A673 (cell line): ENCODE data around the gene CXCR5. TPM values are rescaled to one million over a fixed set of nuclear protein-coding genes. Genes with fewer than 3 reads are reported as not detected.

Experiments
- BruUV-seq: library from RNA; stranded (reverse); fragments of 400-500 nt; replicated peaks from 2 replicates; lab custom pipeline; 2021; lab: Mats Ljungman, UMichigan
- CTCF ChIA-PET: fragments of 300-600 bp; sonication (Branson Sonifier 250); formaldehyde crosslinking; loops from one replicate; lab custom pipeline; 2022; ENCODE audit warnings: antibody characterized with exemption; lab: Charles Lee
- POLR2A ChIA-PET: fragments of 300-600 bp; sonication (Branson Sonifier 250); formaldehyde crosslinking; loops from one replicate; lab custom pipeline; 2022; ENCODE audit warnings: antibody characterized with exemption; ENCODE audit not compliant: low non-redundant PET; lab: Charles Lee
- DNase-seq: peaks from one replicate; pipeline ENCODE4 v3.0.0-alpha.2; 2015; ENCODE audit warnings: low spot score
- H3K27ac ChIP-seq: fragments of 200-600 bp; sonication (generic); 2 replicates; pipeline ENCODE4 v1.5.1; 2016; ENCODE audit warnings: mixed run types, low read depth, mild to moderate bottlenecking, mixed read lengths, antibody characterized with exemption, low read length; ENCODE audit not compliant: poor library complexity, severe bottlenecking
- H3K27me3 ChIP-seq: fragments of 200-600 bp; sonication (generic); replicated peaks from 2 replicates; pipeline ENCODE4 v1.6.1; 2017; ENCODE audit warnings: mixed run types, low read depth, mild to moderate bottlenecking, mixed read lengths, antibody characterized with exemption, low read length; ENCODE audit not compliant: insufficient read depth, poor library complexity
- H3K36me3 ChIP-seq: fragments of 200-600 bp; sonication (generic); 2 replicates; pipeline ENCODE4 v1.6.1; 2016; ENCODE audit warnings: mixed run types, mild to moderate bottlenecking, mixed read lengths, antibody characterized with exemption, low read length; ENCODE audit not compliant: insufficient read depth, poor library complexity, severe bottlenecking
- H3K4me1 ChIP-seq: fragments of 200-600 bp; sonication (generic); 2 replicates; pipeline ENCODE4 v1.6.1; 2017; ENCODE audit warnings: mixed run types, mild to moderate bottlenecking, mixed read lengths, antibody characterized with exemption, low read length; ENCODE audit not compliant: insufficient read depth, poor library complexity, severe bottlenecking
- H3K4me3 ChIP-seq: fragments of 200-600 bp; sonication (generic); 2 replicates; pipeline ENCODE4 v1.5.1; 2016; ENCODE audit warnings: low read depth, mixed run types, mild to moderate bottlenecking, mixed read lengths, low read length; ENCODE audit not compliant: poor library complexity, severe bottlenecking
- H3K9me3 ChIP-seq: fragments of 200-600 bp; sonication (generic); 2 replicates; pipeline ENCODE4 v1.6.1; 2016; ENCODE audit warnings: mixed run types, low read depth, mild to moderate bottlenecking, mixed read lengths, antibody characterized with exemption, low read length; ENCODE audit not compliant: poor library complexity, severe bottlenecking
- CTCF ChIP-seq: fragments of 300-800, 200-600 bp; sonication (generic); conservative IDR thresholded peaks from 2 replicates; pipeline ENCODE4 v1.5.1; 2017; ENCODE audit warnings: low read depth, mild to moderate bottlenecking, antibody characterized with exemption, low read length, moderate library complexity, mixed read lengths
- EZH2 ChIP-seq: fragments of 200-600 bp; sonication (generic); IDR thresholded peaks from 2 replicates; pipeline ENCODE4 v1.6.1; 2017; ENCODE audit warnings: borderline replicate concordance, low read depth, mild to moderate bottlenecking, mixed read lengths, antibody characterized with exemption, low read length; ENCODE audit not compliant: poor library complexity, severe bottlenecking
- intact Hi-C: fragments of 100-400 bp; cut with micrococcal nuclease; formaldehyde crosslinking; loops from one replicate; pipeline ENCODE4 v1.10.0; 2022; ENCODE audit not compliant: unreplicated experiment
- total RNA-seq: library from RNA; stranded (reverse); gene quantifications from 2 replicates; pipeline ENCODE4 v1.2.3, GENCODE V29; 2021

Gene CXCR5
- total RNA-seq, 1 experiment from 2014 or later: not detected

- intact Hi-C loops: no loop called here
- DNase-seq: no peak
- Histone ChIP-seq H3K27ac (no peak overlapping the region), H3K4me1 (peaks cover 8% of the 10 kb centered on the region), H3K36me3 (no peaks in the 10 kb centered on the region), H3K27me3 (no peaks in the 10 kb centered on the region), H3K4me3 (no peak overlapping the region), H3K9me3 (no peaks in the 10 kb centered on the region)
- BruUV-seq: no TSS peak
- CTCF ChIA-PET: no interaction called here
- POLR2A ChIA-PET: no interaction called here
- TF ChIP-seq CTCF (no peak), EZH2 (no peak)
Measured at GRCh38 chr11:118935376-118935775, 51.7 kb downstream of the CXCR5 start.

GRCh38 chr11:118938491-118939403 is 55.1 kb downstream of the CXCR5 start:
- no peak for DNase-seq
- TF ChIP-seq EZH2 (no peak), CTCF (no peak)
- Histone ChIP-seq H3K4me1 (peaks cover 9% of the 10 kb centered on the region), H3K27me3 (no peaks in the 10 kb centered on the region), H3K9me3 (no peaks in the 10 kb centered on the region), H3K4me3 (no peak overlapping the region), H3K27ac (no peak overlapping the region), H3K36me3 (no peaks in the 10 kb centered on the region)
- no TSS peak for BruUV-seq
- CTCF ChIA-PET: no interaction called here
- POLR2A ChIA-PET: no interaction called here
- intact Hi-C loops: no loop called here

GRCh38 chr11:118939404-118939915 is 55.8 kb downstream of the CXCR5 start:
- POLR2A ChIA-PET: no interaction called here
- Histone ChIP-seq H3K27me3 (no peaks in the 10 kb centered on the region), H3K4me3 (no peak overlapping the region), H3K27ac (no peak overlapping the region), H3K36me3 (no peaks in the 10 kb centered on the region), H3K4me1 (peaks cover 9% of the 10 kb centered on the region), H3K9me3 (no peaks in the 10 kb centered on the region)
- CTCF ChIA-PET: no interaction called here
- TF ChIP-seq EZH2 (no peak), CTCF (no peak)
- no peak for DNase-seq
- intact Hi-C loops: no loop called here
- BruUV-seq: no TSS peak
